KMS-11 (cell line): ENCODE data around the gene KCNS3.

Experiments
- H2AFZ ChIP-seq: fragments of 200-600 bp; sonication (generic); 2 replicates; pipeline ENCODE4 v1.6.1; 2016; ENCODE audit warnings: antibody characterized with exemption, mixed run types, low read depth
- H3K27ac ChIP-seq: fragments of 200-600 bp; sonication (generic); 2 replicates; pipeline ENCODE4 v1.6.1; 2016; ENCODE audit warnings: mild to moderate bottlenecking, mixed run types
- H3K27me3 ChIP-seq: fragments of 200-600 bp; sonication (generic); 2 replicates; pipeline ENCODE4 v1.6.1; 2017; ENCODE audit warnings: mild to moderate bottlenecking, low read depth, mixed run types, moderate library complexity; ENCODE audit not compliant: insufficient read depth
- H3K36me3 ChIP-seq: fragments of 200-600 bp; sonication (generic); 2 replicates; pipeline ENCODE4 v1.6.1; 2017; ENCODE audit warnings: mild to moderate bottlenecking, mixed run types; ENCODE audit not compliant: insufficient read depth
- H3K4me1 ChIP-seq: fragments of 200-600 bp; sonication (generic); 2 replicates; pipeline ENCODE4 v1.6.1; 2016; ENCODE audit warnings: mild to moderate bottlenecking, low read depth, mixed run types; ENCODE audit not compliant: poor library complexity, severe bottlenecking
- H3K4me2 ChIP-seq: fragments of 200-600 bp; sonication (generic); 2 replicates; pipeline ENCODE4 v1.7.0; 2016; ENCODE audit warnings: mild to moderate bottlenecking, mixed run types
- H3K4me3 ChIP-seq: fragments of 200-600 bp; sonication (generic); IDR thresholded peaks from 2 replicates; pipeline ENCODE4 v1.6.1; 2017; ENCODE audit warnings: low read depth, low read length, mixed read lengths; ENCODE audit not compliant: insufficient read depth
- H3K79me2 ChIP-seq: fragments of 200-600 bp; sonication (generic); 2 replicates; pipeline ENCODE4 v1.6.1; 2016; ENCODE audit warnings: low read depth, mixed run types; ENCODE audit not compliant: insufficient read depth
- H3K9ac ChIP-seq: fragments of 200-600 bp; sonication (generic); 2 replicates; pipeline ENCODE4 v1.6.1; 2016; ENCODE audit warnings: mild to moderate bottlenecking, mixed run types
- H4K20me1 ChIP-seq: fragments of 200-600 bp; sonication (generic); 2 replicates; pipeline ENCODE4 v1.6.1; 2016; ENCODE audit warnings: mild to moderate bottlenecking, mixed run types; ENCODE audit not compliant: insufficient read depth
- TF ChIP-seq, protein P1 (sequence below): fragments of 200-600 bp; sonication (generic); conservative IDR thresholded peaks from 2 replicates; pipeline ENCODE4 v1.6.1; 2017; ENCODE audit warnings: low read depth, mild to moderate bottlenecking, antibody characterized with exemption, low read length, moderate library complexity, mixed read lengths

The KCNS3 gene

DNA sequence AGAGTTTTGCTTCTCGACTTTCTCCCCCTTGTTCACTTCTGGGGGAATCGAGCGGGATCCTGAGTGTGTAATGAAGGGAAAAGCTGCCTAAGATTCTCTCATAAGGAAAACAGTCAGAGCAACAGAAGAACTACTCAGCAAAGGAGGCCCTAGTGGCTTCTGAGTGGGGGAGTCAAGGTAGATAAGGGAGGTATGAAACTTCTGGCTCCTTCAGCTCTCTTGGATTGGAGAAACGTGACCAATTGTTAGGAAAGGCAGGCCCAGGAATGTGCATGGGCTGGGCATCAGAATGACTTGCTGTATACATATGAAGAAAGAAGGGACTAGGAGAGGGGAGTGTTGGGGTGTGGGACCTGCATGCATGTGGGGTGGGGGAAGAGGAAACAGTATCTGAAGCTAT, 73.1 kb downstream of the KCNS3 start:
- Histone ChIP-seq H3K4me3 (no peak overlapping the region), H3K27ac (no peak overlapping the region), H2AFZ (no peak overlapping the region), H3K4me1 (no peaks in the 10 kb centered on the region), H3K9ac (no peak overlapping the region), H3K79me2 (no peaks in the 10 kb centered on the region), H3K27me3 (no peaks in the 10 kb centered on the region), H3K36me3 (no peaks in the 10 kb centered on the region), H3K4me2 (no peak overlapping the region), H4K20me1 (no peaks in the 10 kb centered on the region)
- TF ChIP-seq, protein P1, sequence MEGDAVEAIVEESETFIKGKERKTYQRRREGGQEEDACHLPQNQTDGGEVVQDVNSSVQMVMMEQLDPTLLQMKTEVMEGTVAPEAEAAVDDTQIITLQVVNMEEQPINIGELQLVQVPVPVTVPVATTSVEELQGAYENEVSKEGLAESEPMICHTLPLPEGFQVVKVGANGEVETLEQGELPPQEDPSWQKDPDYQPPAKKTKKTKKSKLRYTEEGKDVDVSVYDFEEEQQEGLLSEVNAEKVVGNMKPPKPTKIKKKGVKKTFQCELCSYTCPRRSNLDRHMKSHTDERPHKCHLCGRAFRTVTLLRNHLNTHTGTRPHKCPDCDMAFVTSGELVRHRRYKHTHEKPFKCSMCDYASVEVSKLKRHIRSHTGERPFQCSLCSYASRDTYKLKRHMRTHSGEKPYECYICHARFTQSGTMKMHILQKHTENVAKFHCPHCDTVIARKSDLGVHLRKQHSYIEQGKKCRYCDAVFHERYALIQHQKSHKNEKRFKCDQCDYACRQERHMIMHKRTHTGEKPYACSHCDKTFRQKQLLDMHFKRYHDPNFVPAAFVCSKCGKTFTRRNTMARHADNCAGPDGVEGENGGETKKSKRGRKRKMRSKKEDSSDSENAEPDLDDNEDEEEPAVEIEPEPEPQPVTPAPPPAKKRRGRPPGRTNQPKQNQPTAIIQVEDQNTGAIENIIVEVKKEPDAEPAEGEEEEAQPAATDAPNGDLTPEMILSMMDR, result no peak

DNA sequence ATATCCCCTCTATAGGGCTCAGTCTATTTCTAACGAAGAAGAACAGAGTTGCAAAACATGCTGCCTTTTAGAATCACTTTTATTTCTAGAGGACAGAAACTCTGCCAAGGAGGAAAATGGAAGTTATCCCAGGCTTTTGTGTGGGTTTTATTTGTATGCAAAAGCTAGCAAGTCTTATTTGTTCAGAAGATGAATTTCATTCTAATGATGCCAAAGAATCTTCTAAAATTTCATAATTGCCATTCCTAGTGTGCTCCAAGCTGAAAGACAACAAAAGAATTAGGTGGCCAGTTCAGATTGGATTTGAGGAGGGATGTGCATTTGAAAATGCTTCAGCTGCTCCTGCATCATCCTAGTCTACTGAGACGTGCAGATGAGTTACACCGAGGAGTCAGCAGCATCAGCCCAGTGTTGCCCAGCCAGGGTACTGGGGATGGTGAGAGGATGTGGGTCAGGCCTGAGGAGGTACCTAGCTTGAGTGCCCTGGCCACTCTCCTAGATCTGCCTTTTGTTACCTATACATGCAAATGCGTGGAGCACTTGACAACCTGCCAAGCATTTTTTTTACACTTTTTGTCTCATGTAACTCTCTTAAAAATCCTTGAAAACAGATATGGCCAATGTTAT, 80.1 kb downstream of the KCNS3 start:
- H3K4me1 ChIP-seq, result no peaks in the 10 kb centered on the region
- H3K9ac ChIP-seq, result no peak overlapping the region
- no peaks in the 10 kb centered on the region for H3K79me2 ChIP-seq
- H3K36me3 ChIP-seq, result no peaks in the 10 kb centered on the region
- H3K4me2 ChIP-seq, result no peak overlapping the region
- no peak overlapping the region for H3K27ac ChIP-seq
- H4K20me1 ChIP-seq, result no peaks in the 10 kb centered on the region
- no peaks in the 10 kb centered on the region for H3K27me3 ChIP-seq
- no peak overlapping the region for H3K4me3 ChIP-seq
- TF ChIP-seq, protein P1, result no peak
- no peak overlapping the region for H2AFZ ChIP-seq

DNA sequence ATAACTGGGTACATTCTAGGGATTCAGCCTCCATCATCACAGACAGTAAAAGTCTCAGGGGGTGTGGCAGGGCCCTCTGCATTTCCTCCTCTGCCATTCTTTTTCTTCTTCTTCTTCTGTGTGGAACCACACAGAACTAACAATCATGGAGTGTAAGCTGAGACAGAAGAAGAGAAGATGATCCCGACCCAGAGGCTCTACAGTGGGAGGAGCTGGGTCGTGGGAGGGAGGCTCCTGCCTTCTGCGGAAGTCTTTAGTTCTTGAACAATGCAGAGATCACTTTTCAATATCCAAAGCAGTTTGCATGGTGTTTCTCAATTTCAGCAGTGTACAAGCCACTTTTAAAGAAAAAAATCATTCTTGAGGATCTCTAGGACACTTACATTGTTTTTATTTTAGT, 80.9 kb downstream of the KCNS3 start:
- Histone ChIP-seq H2AFZ (no peak overlapping the region), H3K4me3 (no peak overlapping the region), H3K27ac (no peak overlapping the region), H4K20me1 (no peaks in the 10 kb centered on the region), H3K4me2 (no peak overlapping the region), H3K4me1 (no peaks in the 10 kb centered on the region), H3K9ac (no peak overlapping the region), H3K79me2 (no peaks in the 10 kb centered on the region), H3K36me3 (no peaks in the 10 kb centered on the region), H3K27me3 (no peaks in the 10 kb centered on the region)
- TF ChIP-seq, protein P1, result no peak

DNA sequence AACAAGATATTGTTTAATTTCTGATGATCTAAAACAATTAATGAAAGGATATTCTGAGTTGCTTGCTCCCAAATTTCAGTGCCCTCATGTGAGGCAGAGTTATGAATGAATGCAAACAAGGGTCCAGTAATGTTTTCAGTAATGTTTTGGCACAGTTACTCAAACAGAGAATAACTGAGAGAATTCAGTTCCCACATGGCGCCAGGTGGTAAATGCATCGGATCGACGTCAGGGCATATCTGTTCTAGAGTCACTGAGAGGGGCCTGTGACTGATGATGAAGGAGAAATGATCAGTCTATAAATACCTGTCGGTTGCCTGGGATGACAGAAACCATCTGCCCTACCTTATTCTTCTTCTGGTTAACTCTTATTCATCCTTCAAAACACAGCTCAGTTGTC, 81.4 kb downstream of the KCNS3 start:
- H3K4me3 ChIP-seq, result no peak overlapping the region
- no peaks in the 10 kb centered on the region for H3K79me2 ChIP-seq
- H3K4me2 ChIP-seq, result no peak overlapping the region
- H3K9ac ChIP-seq, result no peak overlapping the region
- H3K27me3 ChIP-seq, result no peaks in the 10 kb centered on the region
- H3K4me1 ChIP-seq, result no peaks in the 10 kb centered on the region
- no peaks in the 10 kb centered on the region for H3K36me3 ChIP-seq
- H4K20me1 ChIP-seq, result no peaks in the 10 kb centered on the region
- no peak overlapping the region for H2AFZ ChIP-seq
- no peak overlapping the region for H3K27ac ChIP-seq
- TF ChIP-seq, protein P1, result no peak
